ENCODE measurements around the gene BMP6. TPM values are rescaled to one million over a fixed set of nuclear protein-coding genes. Genes with fewer than 3 reads are reported as not detected.

BMP6 gene
- total RNA-seq, 4 donors from 2014 or later = 1.4 to 16.1 (median 6.0) TPM

DNA sequence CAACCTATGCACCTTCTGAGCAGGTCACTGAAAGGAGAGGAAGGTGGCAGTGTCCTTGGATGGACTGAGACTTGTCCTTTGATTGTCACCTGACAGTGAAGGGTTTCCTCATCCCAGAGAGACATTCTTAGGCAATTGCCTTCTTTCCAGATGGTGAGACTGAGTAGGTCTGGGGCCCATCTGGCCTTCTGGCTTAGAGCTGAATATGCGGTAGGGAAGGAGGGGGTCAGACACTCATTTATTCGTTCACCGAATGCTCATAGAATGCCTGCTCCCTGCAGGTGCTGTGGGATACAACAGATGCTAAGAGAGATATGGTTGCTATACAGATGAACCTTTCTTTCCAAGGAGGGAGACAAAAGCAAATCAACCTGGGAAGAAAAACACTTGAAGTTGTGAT lies 76.8 kb downstream of the BMP6 start:
- no peaks in the 10 kb centered on the region for H3K4me1 ChIP-seq
- H3K9me3 ChIP-seq = no peaks in the 10 kb centered on the region
- no peak for ATAC-seq
- H3K4me3 ChIP-seq = no peak overlapping the region
- H3K36me3 ChIP-seq = no peaks in the 10 kb centered on the region
- 89 to 94% methylated on average over 3 of the region's 3 CpGs for WGBS, 2 donors (ENCODE audit: low coverage in 1 of 2)
- TF ChIP-seq EP300 (IDR thresholded peaks at IDR 0.05) (no peak), POLR2A (IDR thresholded peaks at IDR 0.05) (no peak), POLR2AphosphoS5 (IDR thresholded peaks at IDR 0.05) (no peak)
- TF ChIP-seq, protein P1, sequence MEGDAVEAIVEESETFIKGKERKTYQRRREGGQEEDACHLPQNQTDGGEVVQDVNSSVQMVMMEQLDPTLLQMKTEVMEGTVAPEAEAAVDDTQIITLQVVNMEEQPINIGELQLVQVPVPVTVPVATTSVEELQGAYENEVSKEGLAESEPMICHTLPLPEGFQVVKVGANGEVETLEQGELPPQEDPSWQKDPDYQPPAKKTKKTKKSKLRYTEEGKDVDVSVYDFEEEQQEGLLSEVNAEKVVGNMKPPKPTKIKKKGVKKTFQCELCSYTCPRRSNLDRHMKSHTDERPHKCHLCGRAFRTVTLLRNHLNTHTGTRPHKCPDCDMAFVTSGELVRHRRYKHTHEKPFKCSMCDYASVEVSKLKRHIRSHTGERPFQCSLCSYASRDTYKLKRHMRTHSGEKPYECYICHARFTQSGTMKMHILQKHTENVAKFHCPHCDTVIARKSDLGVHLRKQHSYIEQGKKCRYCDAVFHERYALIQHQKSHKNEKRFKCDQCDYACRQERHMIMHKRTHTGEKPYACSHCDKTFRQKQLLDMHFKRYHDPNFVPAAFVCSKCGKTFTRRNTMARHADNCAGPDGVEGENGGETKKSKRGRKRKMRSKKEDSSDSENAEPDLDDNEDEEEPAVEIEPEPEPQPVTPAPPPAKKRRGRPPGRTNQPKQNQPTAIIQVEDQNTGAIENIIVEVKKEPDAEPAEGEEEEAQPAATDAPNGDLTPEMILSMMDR (IDR thresholded peaks at IDR 0.05) = no peak
- no peak overlapping the region for H3K27ac ChIP-seq
- no peaks in the 10 kb centered on the region for H3K27me3 ChIP-seq

DNA sequence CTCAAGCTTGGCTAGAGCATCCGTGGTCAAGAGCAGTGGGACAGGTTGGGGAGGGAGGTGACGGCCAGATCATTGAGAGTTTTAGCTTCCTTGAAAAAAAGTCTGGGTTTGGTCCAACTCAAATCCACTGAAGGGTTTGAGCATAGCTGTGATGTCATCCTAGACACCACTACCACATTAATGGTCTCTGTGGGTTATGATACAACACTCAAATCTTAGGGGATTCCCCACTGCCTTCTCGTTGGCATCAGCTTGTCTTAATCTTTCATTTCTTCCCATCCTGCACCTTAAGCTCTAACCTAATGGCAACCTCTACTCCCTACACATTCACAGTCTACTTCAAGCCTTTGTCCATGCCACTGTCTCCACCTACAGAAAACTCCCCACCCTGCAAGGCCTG lies 77.3 kb downstream of the BMP6 start:
- H3K4me1 ChIP-seq = no peaks in the 10 kb centered on the region
- TF ChIP-seq POLR2AphosphoS5 (IDR thresholded peaks at IDR 0.05) (no peak), EP300 (IDR thresholded peaks at IDR 0.05) (no peak), POLR2A (IDR thresholded peaks at IDR 0.05) (no peak)
- TF ChIP-seq, protein P1 (IDR thresholded peaks at IDR 0.05) = no peak
- H3K27ac ChIP-seq = no peak overlapping the region
- WGBS, 2 donors (ENCODE audit: low coverage in 1 of 2) = 78 to 93% methylated on average over 2 to 3 of the region's 3 CpGs
- H3K4me3 ChIP-seq = no peak overlapping the region
- H3K27me3 ChIP-seq = no peaks in the 10 kb centered on the region
- ATAC-seq = no peak
- H3K9me3 ChIP-seq = no peaks in the 10 kb centered on the region
- H3K36me3 ChIP-seq = no peaks in the 10 kb centered on the region

DNA sequence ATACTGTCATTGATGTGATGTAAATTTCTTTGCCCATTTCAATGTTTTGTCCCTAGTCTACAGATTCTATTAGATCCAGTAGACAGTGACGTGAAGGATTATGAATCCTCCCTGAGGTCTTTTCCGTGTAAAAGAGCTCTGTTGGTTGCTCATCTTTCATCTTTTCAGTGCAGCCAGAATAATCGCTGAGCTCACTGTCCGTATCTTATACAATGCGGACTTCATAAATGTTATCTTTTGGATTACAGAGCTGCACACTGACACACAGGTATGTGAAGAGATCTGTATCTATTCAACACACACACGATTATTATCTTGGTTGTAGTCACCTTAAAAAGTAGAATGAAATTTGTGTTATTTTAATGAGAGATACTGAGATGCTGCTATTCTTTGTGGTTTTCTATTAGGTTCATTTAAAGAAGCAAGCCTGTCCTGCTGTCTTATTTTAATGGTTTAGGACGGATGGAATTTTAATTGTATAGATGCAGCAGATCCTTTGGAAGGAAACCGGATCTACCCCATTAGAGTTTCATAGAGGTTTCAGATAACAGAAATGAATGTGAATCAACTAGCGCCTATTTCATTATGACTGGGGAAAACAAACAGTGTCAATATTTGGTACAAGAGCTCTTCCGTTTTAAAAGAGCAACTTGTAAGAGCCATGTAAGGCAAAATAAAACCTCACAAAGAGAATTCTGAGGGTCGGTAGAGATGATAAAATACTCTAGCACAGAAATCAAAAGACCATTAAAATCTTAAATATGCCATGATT lies 79.4 kb downstream of the BMP6 start:
- Histone ChIP-seq H3K27me3 (no peaks in the 10 kb centered on the region), H3K4me3 (no peak overlapping the region), H3K9me3 (no peaks in the 10 kb centered on the region), H3K36me3 (no peaks in the 10 kb centered on the region), H3K27ac (no peak overlapping the region), H3K4me1 (no peaks in the 10 kb centered on the region)
- no peak for ATAC-seq
- 45 to 72% methylated on average over 9 to 10 of the region's 11 CpGs for whole genome bisulfite sequencing, 2 donors (ENCODE audit: low coverage in 1 of 2)
- TF ChIP-seq POLR2A (IDR thresholded peaks at IDR 0.05) (no peak), POLR2AphosphoS5 (IDR thresholded peaks at IDR 0.05) (no peak), EP300 (IDR thresholded peaks at IDR 0.05) (no peak)
- TF ChIP-seq, protein P1 (IDR thresholded peaks at IDR 0.05) = no peak

DNA sequence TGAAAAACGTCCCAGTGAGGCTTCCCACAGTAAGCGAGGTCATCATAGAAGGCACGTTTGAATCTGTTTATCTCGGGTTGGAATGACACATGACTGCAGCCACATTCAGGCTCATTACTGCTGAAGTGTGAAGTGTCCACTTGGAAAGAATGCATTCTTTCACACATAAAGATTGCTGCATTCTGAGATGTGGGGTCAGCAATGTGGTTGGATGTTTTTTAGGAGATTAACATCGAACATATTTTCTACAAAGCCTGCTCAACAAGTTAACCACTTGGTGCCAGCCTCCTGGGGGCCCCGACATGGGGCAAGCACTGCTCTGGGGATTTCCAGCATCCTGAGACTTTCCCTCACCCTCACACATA lies 79.9 kb downstream of the BMP6 start:
- Histone ChIP-seq H3K4me3 (no peak overlapping the region), H3K27ac (no peak overlapping the region), H3K36me3 (no peaks in the 10 kb centered on the region), H3K4me1 (no peaks in the 10 kb centered on the region), H3K9me3 (no peaks in the 10 kb centered on the region), H3K27me3 (no peaks in the 10 kb centered on the region)
- ATAC-seq = no peak
- TF ChIP-seq, protein P1 (IDR thresholded peaks at IDR 0.05) = no peak
- no peak for TF ChIP-seq POLR2AphosphoS5 (IDR thresholded peaks at IDR 0.05)
- no peak for TF ChIP-seq POLR2A (IDR thresholded peaks at IDR 0.05)
- TF ChIP-seq EP300 (IDR thresholded peaks at IDR 0.05) = no peak
- 24 to 32% methylated on average over 5 of the region's 6 CpGs for WGBS, 2 donors (ENCODE audit: low coverage in 1 of 2)

DNA sequence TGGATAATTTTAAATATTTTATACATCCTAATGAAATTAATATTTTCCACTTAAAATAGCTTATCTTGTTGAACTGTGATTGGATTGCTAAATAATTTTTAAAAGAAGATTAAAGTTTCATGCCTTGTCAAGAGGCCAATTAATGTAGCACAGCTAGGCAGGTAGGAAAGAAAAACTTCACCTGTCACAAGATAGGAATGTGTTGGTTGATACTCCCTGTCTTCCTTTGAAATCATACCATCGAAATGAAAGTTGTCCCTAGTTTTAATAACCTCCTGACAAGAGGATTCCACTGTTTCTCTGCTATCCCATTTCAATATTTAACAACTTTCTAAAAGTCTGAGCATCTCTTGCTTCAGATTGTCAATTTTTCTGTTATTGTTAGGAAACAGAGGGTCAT lies 80.8 kb downstream of the BMP6 start:
- Histone ChIP-seq H3K9me3 (no peaks in the 10 kb centered on the region), H3K27me3 (no peaks in the 10 kb centered on the region), H3K4me1 (no peaks in the 10 kb centered on the region), H3K4me3 (no peak overlapping the region), H3K36me3 (no peaks in the 10 kb centered on the region), H3K27ac (no peak overlapping the region)
- ATAC-seq = no peak
- TF ChIP-seq POLR2AphosphoS5 (IDR thresholded peaks at IDR 0.05) (no peak), POLR2A (IDR thresholded peaks at IDR 0.05) (no peak), EP300 (IDR thresholded peaks at IDR 0.05) (no peak)
- TF ChIP-seq, protein P1 (IDR thresholded peaks at IDR 0.05) = no peak
- WGBS, 2 donors (ENCODE audit: low coverage in 1 of 2) = 56 to 58% methylated on average over 1 of the region's 1 CpG
